NCI-H2196 (cell line): ENCODE results near the gene RPL41.
A peak's percentile ranks its signal among the peaks of the same experiment; 100 is the strongest.
"Not testable (repeated sequence)": the region's sequence is repeated elsewhere in the genome, so short reads cannot be mapped to it uniquely, and the experiment has no call there.

Source experiments
- DNase-seq: peaks from one replicate; lab custom pipeline; 2025; ENCODE audit not compliant: unreplicated experiment; lab: John Stamatoyannopoulos, UW

Gene RPL41

GRCh38 chr12:56116267-56117081, at the start of gene RPL41:
Gene RPL41, plus strand, starts transcription at chr12:56116633.
- DNase-seq: peak; percentile 95

- no peak for DNase-seq
Observed at GRCh38 chr12:56071648-56072047, 44.8 kb upstream of the RPL41 start.

GRCh38 chr12:56074396-56074795, 42.0 kb upstream of the RPL41 start:
- DNase-seq: no peak

GRCh38 chr12:56077966-56078365, 38.5 kb upstream of the RPL41 start:
- DNase-seq: not testable (repeated sequence)

- DNase-seq: no peak
Observed at GRCh38 chr12:56078427-56078826, 38.0 kb upstream of the RPL41 start.

- peak; percentile 70 for DNase-seq
Observed at GRCh38 chr12:56078931-56079722, 37.3 kb upstream of the RPL41 start.

GRCh38 chr12:56079723-56080555, 36.5 kb upstream of the RPL41 start, which contains the start of gene ERBB3:
Gene ERBB3, plus strand, starts transcription at chr12:56080165. Its CDS starts 136 bp downstream, at chr12:56080301.
- peak; percentile 67 for DNase-seq

- DNase-seq: no peak
Observed at GRCh38 chr12:56080556-56081138, 35.8 kb upstream of the RPL41 start.

- DNase-seq: no peak
Observed at GRCh38 chr12:56081393-56082347, 34.8 kb upstream of the RPL41 start.

- DNase-seq: no peak
Observed at GRCh38 chr12:56082382-56082781, 34.1 kb upstream of the RPL41 start.

- no peak for DNase-seq
Observed at GRCh38 chr12:56082967-56083366, 33.5 kb upstream of the RPL41 start.

- no peak for DNase-seq
Observed at GRCh38 chr12:56084958-56085543, 31.4 kb upstream of the RPL41 start.

- DNase-seq: peak; percentile 26
Observed at GRCh38 chr12:56086096-56086495, 30.3 kb upstream of the RPL41 start.

- DNase-seq: no peak
Observed at GRCh38 chr12:56086608-56087007, 29.8 kb upstream of the RPL41 start.

GRCh38 chr12:56087220-56087619, 29.2 kb upstream of the RPL41 start:
- DNase-seq: peak; percentile 72

GRCh38 chr12:56097738-56098137, 18.7 kb upstream of the RPL41 start:
- no peak for DNase-seq

GRCh38 chr12:56098592-56098991, 17.8 kb upstream of the RPL41 start:
- no peak for DNase-seq

GRCh38 chr12:56099787-56100186, 16.6 kb upstream of the RPL41 start:
- DNase-seq: no peak

GRCh38 chr12:56101045-56101444, 15.4 kb upstream of the RPL41 start:
- no peak for DNase-seq
